ENCODE data around the gene MCRIP2.

GRCh38 chr16:676913-677312 is 35.3 kb downstream of the MCRIP2 start:
- no peak for TF ChIP-seq CTCF (IDR thresholded peaks at IDR 0.05; ENCODE audit: low read length)
- TF ChIP-seq EZH2 (IDR thresholded peaks at IDR 0.05; ENCODE audit: borderline replicate concordance, low read length), result no peak
